Right atrium auricular region (tissue), 2 donors: ENCODE data around the gene RBM4. TPM values are rescaled to one million over a fixed set of nuclear protein-coding genes. Genes with fewer than 3 reads are reported as not detected.

Source experiments
- DNase-seq: peaks from one replicate; pipeline ENCODE4 v3.0.0-alpha.2; 2019; ENCODE audit warnings: low spot score
- H3K27ac ChIP-seq, 2 donors: fragments of 200-600 bp; sonication (generic); 1 replicate in 1 of 2; 2 replicates in 1 of 2; pipeline ENCODE4 v1.5.1; 2016 to 2019
- H3K27me3 ChIP-seq, 2 donors: fragments of 200-600 bp; sonication (generic); one replicate each; pipeline versions ENCODE4 v1.5.1 to v1.6.0; 2017 to 2019
- H3K36me3 ChIP-seq: fragments of 200-600 bp; sonication (generic); one replicate; pipeline ENCODE4 v1.5.1; 2016
- H3K4me1 ChIP-seq, 2 donors: fragments of 200-600 bp; sonication (generic); one replicate each; pipeline versions ENCODE4 v1.5.1 to v1.6.0; 2017 to 2019
- H3K4me3 ChIP-seq, 2 donors: fragments of 200-600 bp; sonication (generic); 1 replicate in 1 of 2; 2 replicates in 1 of 2; pipeline ENCODE4 v1.5.1; 2017 to 2019; ENCODE audit warnings: mild to moderate bottlenecking in 1 of 2, moderate library complexity in 1 of 2
- H3K9me3 ChIP-seq, 2 donors: fragments of 200-600 bp; sonication (generic); one replicate each; pipeline ENCODE4 v1.5.1; 2019
- total RNA-seq, 2 donors: library from RNA; depleted of rRNA; stranded (reverse); fragments of >200 nt; gene quantifications; one replicate each; pipeline ENCODE4 v1.1.0, GENCODE V29; 2016
- TF ChIP-seq, protein P1 (sequence below), 2 donors: fragments of 200-600 bp; sonication (generic); IDR thresholded peaks; one replicate each; pipeline ENCODE4 v1.5.1; 2019; ENCODE audit warnings: antibody characterized with exemption in 2 of 2

Gene RBM4
- total RNA-seq, 2 donors from 2014 or later: 51.4 to 53.8 TPM

DNA sequence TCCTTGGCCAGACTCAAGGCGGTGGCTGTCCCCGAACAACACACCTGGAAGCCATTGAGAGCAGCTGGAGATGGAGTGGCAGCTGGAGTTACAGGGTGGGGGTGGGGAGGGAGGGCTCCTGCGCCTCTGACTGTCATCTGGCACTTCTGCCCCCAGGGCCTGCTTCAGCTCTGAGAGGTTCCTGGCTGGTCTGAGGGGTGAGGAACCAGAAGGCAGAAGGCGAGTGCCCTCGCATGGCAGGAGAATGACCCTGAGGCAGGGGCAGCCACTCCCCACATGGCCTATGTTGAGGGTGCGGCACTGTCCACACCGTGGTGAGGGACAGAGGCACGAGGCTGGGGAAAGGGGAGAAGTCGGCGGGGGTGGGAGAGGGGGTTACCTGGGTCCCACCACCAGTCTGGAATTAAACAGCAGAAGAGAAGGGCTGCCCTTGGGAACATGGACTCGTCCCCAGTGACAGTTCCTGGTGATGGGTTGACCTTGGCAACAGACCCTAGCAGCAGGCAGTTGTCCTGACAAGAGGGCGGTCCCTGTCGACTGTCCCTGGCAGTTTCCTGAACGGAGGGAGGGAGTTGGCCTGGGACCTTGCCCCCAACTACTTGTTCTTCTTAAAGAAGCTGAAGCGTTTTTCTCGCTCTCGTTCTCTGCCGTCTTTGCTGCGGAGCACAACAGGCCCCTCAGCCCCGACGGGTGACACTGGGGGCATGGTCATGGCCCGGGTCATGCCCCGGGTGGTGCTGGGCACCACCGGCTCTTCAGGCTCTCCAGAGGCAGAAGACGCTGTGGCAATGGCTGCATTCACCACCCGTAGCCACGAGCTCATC, 47.0 kb downstream of the RBM4 start:
- Histone ChIP-seq H3K36me3 (no peaks in the 10 kb centered on the region), H3K4me3 (no peak overlapping the region), H3K27ac (no peak overlapping the region), H3K9me3 (no peaks in the 10 kb centered on the region), H3K4me1 (no peaks in the 10 kb centered on the region), H3K27me3 (no peaks in the 10 kb centered on the region)
- TF ChIP-seq, protein P1, sequence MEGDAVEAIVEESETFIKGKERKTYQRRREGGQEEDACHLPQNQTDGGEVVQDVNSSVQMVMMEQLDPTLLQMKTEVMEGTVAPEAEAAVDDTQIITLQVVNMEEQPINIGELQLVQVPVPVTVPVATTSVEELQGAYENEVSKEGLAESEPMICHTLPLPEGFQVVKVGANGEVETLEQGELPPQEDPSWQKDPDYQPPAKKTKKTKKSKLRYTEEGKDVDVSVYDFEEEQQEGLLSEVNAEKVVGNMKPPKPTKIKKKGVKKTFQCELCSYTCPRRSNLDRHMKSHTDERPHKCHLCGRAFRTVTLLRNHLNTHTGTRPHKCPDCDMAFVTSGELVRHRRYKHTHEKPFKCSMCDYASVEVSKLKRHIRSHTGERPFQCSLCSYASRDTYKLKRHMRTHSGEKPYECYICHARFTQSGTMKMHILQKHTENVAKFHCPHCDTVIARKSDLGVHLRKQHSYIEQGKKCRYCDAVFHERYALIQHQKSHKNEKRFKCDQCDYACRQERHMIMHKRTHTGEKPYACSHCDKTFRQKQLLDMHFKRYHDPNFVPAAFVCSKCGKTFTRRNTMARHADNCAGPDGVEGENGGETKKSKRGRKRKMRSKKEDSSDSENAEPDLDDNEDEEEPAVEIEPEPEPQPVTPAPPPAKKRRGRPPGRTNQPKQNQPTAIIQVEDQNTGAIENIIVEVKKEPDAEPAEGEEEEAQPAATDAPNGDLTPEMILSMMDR (IDR thresholded peaks at IDR 0.05): no peak
- no peak for DNase-seq

DNA sequence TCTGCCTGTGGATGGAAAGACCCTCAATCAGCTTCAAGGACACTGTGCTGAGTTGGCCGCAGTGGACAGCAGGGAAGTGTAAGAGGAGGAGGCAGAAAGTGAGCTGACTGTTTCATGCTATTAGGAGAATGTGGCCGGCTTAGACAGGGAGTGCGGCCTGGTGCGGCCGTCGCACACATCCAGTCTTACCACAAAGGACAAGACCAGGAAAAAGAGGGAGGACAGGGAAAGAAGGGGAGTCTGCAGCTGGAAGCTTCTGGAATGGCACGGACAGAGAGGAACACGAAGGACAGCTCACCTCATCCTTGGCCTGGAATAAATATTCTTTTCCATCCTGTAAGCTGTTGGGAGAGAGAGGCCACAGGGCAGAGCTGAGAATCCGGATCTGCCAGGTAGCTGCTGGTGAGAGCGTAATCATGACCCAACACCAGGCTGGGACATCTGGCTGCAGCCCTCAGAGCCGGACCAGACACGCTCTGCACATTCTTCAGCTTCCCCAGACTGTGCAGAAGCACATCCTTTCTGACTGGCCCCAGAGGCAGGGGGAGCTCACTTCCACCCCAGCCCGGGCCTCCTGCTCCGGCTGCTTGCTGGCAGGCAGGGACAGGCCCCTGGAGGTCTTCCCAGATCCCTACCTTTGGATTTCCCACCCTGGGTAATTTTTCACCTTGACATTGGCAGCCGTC, 47.7 kb downstream of the RBM4 start:
- Histone ChIP-seq H3K27ac (no peak overlapping the region), H3K4me1 (no peaks in the 10 kb centered on the region), H3K36me3 (no peaks in the 10 kb centered on the region), H3K4me3 (no peak overlapping the region), H3K27me3 (no peaks in the 10 kb centered on the region), H3K9me3 (no peaks in the 10 kb centered on the region)
- TF ChIP-seq, protein P1 (IDR thresholded peaks at IDR 0.05): no peak
- no peak for DNase-seq

DNA sequence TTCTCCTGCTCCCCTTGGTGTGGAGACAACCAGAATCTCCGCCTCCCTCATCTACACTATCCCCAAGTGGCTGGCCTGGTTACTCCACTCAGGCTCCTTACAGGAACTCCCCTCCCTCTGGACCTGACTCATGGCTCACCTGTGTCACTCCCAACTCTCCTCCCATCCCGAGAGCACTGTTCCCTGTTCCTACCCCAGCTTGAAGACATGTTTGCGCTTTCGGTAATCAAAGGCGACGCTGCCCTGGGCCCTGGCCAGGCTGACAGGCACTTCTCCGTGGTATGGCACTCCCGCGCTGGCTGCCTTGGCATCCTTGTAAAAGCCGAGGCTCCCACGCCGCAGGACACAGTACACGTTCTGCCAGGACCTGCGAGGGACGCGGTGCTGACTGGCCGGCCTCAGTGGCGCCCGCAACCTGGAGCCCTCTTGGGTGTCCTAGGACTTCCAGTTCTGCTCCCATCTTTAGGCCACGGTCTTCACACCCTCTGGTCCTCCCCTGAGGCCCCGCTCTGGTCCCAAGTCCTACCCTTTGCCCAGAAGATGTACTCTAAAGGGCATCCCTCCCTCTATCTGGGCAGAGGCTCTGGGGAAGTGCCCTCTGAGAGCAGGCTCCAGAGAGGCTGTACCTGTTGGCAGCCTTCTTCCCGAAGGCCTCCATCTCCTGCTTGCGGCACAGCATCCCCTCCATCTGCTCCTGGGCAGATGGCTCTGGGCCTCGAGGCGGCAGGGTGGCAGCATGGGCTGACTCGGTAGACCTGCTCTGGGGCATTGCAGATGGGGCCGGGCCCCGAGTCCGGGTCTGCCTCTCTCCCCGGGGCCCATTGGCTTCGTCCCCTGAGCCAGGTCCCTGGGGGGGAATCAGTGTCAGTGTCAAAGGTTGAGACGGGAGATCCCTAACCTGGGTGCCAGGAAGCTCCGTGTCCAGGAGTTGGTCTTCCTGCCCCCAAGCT, 48.6 kb downstream of the RBM4 start:
- DNase-seq: no peak
- H3K27me3 ChIP-seq: no peaks in the 10 kb centered on the region
- no peaks in the 10 kb centered on the region for H3K4me1 ChIP-seq
- H3K9me3 ChIP-seq: no peaks in the 10 kb centered on the region
- H3K4me3 ChIP-seq: no peak overlapping the region
- TF ChIP-seq, protein P1 (IDR thresholded peaks at IDR 0.05): no peak
- H3K36me3 ChIP-seq: no peaks in the 10 kb centered on the region
- H3K27ac ChIP-seq: no peak overlapping the region

DNA sequence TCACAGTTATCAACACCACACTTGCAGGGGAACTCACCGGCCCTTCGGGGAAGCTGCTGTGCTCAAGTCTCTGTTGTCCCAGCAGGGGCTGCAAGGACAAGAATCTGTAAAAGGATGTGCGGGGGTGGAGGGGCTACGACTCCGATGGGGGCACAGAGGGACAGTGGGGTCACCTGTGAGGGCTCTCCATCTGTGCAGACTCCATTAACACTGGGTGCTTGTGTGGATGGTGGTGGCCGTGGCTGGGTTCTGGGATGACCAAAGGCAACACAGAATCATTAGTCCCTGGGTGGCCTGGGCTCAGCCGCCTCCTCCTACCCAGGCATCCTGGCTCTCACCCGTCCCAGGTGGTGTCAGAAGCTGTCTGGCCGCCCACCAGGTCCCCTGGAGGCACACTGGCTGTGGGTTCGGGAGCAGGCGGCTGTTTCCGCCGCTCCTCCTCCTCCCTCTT, 49.4 kb downstream of the RBM4 start:
- no peaks in the 10 kb centered on the region for H3K27me3 ChIP-seq
- H3K4me3 ChIP-seq: no peak overlapping the region
- no peaks in the 10 kb centered on the region for H3K9me3 ChIP-seq
- no peaks in the 10 kb centered on the region for H3K4me1 ChIP-seq
- no peak overlapping the region for H3K27ac ChIP-seq
- no peak for DNase-seq
- TF ChIP-seq, protein P1 (IDR thresholded peaks at IDR 0.05): no peak
- H3K36me3 ChIP-seq: no peaks in the 10 kb centered on the region
